ENCODE data around the gene HELZ2.

DNA sequence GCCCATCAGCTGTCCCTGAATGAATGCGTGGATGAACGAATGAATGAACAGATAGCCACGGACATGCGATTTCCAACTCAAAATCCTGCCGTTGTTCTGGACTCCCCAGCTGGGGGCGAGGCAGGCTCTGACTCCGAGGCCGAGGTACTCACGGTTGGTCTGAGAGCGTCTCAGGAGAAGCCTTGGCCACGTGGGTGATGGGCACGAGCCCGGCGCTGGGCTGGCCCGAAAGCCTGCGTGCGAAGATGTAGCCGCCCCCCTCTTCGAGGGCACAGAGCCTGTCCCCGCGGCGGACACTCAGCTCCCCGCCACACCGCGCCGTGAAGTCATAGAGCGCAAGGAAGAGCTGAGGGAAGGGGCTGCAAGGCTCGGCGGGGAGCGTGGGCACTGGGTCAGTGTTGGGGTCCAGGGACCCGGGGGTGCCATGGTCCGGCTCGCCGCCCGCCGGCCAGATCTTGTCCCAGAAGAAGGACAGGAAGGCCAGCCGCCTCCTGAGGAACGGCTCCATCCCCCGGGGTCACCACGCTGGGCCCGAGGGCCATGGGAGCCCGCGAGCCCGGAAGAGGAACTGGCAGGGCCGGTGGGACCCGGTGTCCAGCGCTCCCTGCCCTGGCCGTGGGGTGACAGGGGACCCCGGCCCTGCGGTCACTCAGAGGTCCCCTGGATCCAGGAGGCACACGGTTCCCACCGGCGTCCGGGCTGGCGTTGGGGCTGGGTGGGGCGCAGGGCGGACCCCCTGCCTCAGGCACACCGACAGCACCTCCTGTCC lies 26.9 kb downstream of the HELZ2 start:
- TF ChIP-seq, protein P1, sequence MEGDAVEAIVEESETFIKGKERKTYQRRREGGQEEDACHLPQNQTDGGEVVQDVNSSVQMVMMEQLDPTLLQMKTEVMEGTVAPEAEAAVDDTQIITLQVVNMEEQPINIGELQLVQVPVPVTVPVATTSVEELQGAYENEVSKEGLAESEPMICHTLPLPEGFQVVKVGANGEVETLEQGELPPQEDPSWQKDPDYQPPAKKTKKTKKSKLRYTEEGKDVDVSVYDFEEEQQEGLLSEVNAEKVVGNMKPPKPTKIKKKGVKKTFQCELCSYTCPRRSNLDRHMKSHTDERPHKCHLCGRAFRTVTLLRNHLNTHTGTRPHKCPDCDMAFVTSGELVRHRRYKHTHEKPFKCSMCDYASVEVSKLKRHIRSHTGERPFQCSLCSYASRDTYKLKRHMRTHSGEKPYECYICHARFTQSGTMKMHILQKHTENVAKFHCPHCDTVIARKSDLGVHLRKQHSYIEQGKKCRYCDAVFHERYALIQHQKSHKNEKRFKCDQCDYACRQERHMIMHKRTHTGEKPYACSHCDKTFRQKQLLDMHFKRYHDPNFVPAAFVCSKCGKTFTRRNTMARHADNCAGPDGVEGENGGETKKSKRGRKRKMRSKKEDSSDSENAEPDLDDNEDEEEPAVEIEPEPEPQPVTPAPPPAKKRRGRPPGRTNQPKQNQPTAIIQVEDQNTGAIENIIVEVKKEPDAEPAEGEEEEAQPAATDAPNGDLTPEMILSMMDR (IDR thresholded peaks at IDR 0.05), result no peak
- TF ChIP-seq POLR2A (IDR thresholded peaks at IDR 0.05) (no peak), EP300 (IDR thresholded peaks at IDR 0.05) (no peak)
